GM12878 (cell line): Measurements from ENCODE around the gene PTS. TPM values are rescaled to one million over a fixed set of nuclear protein-coding genes. Genes with fewer than 3 reads are reported as not detected.

ENCODE experiments used
- ATAC-seq: fragments of 200-7000 bp; cut with Tn5 transposase; 3 replicates; pipeline ENCODE4 v1.9.1; 2020; ENCODE audit warnings: mild to moderate bottlenecking, moderate library complexity
- BruUV-seq: library from RNA; stranded (reverse); fragments of 400-500 nt; replicated peaks from 2 replicates; lab custom pipeline; 2021; lab: Mats Ljungman, UMichigan
- CTCF ChIA-PET: fragments of 300-600 bp; sonication (Branson Sonifier 250); formaldehyde crosslinking; extraction: SDS; loops from one replicate; lab custom pipeline; 2021; ENCODE audit warnings: inconsistent platforms; lab: Yijun Ruan, JAX
- POLR2A ChIA-PET: fragments of 350-600 bp; formaldehyde crosslinking; extraction: SDS; loops from one replicate; lab custom pipeline; 2021; ENCODE audit warnings: inconsistent platforms; lab: Charles Lee
- RAD21 ChIA-PET: fragments of 300-600 bp; sonication (Branson Sonifier 250); formaldehyde crosslinking; loops from one replicate; lab custom pipeline; 2023; ENCODE audit warnings: antibody characterized with exemption; ENCODE audit not compliant: unreplicated experiment; lab: Charles Lee
- SMC1A ChIA-PET: fragments of 300-600 bp; sonication (Branson Sonifier 250); formaldehyde crosslinking; loops from one replicate; lab custom pipeline; 2023; ENCODE audit not compliant: unreplicated experiment, uncharacterized antibody; lab: Charles Lee
- DNase-seq: peaks from one replicate; pipeline ENCODE4 v3.0.0-alpha.2; 2011; ENCODE audit warnings: low read depth, low spot score
- FAIRE-seq: peaks from 3 replicates; lab custom pipeline; 2011; peaks lifted over from hg19 to GRCh38; lab: Jason Lieb, UNC
- H2AFZ ChIP-seq: 2 replicates; pipeline ENCODE4 v1.6.0; 2011; ENCODE audit warnings: low read depth, low read length, control low read depth; ENCODE audit not compliant: control insufficient read depth
- H3K27ac ChIP-seq: 2 replicates; pipeline ENCODE4 v1.5.1; 2011; ENCODE audit warnings: control low read depth; ENCODE audit not compliant: control insufficient read depth, insufficient read depth
- H3K27me3 ChIP-seq, 2 experiments: replicated peaks in 1 of 2; 2 replicates each; pipeline versions ENCODE4 v1.6.0 to v1.6.1; 2011; ENCODE audit warnings: low read length in 1 of 2; ENCODE audit not compliant: control insufficient read depth in 2 of 2, insufficient read depth in 2 of 2
- H3K36me3 ChIP-seq, 2 experiments: 2 replicates each; pipeline ENCODE4 v1.5.1; 2011; ENCODE audit warnings: low read length in 1 of 2; ENCODE audit not compliant: control insufficient read depth in 2 of 2, insufficient read depth in 2 of 2
- H3K4me1 ChIP-seq: 2 replicates; pipeline ENCODE4 v1.6.1; 2011; ENCODE audit warnings: mild to moderate bottlenecking, low read length, moderate library complexity, mixed read lengths; ENCODE audit not compliant: control insufficient read depth, insufficient read depth
- H3K4me2 ChIP-seq: 2 replicates; pipeline ENCODE4 v1.6.0; 2011; ENCODE audit warnings: control low read depth; ENCODE audit not compliant: control insufficient read depth, insufficient read depth
- H3K4me3 ChIP-seq: fragments of 200-600 bp; sonication (generic); 2 replicates; pipeline ENCODE4 v1.5.1; 2016
- H3K79me2 ChIP-seq: 2 replicates; pipeline ENCODE4 v1.6.0; 2011; ENCODE audit warnings: low read length; ENCODE audit not compliant: control insufficient read depth, insufficient read depth
- H3K9ac ChIP-seq: 2 replicates; pipeline ENCODE4 v1.8.0; 2011; ENCODE audit warnings: low read length, control low read depth, mixed read lengths; ENCODE audit not compliant: control insufficient read depth, insufficient read depth
- H3K9me3 ChIP-seq: replicated peaks from 3 replicates; pipeline ENCODE4 v1.5.1; 2011; ENCODE audit warnings: mild to moderate bottlenecking, low read length; ENCODE audit not compliant: control insufficient read depth, insufficient read depth
- H4K20me1 ChIP-seq: 2 replicates; pipeline ENCODE4 v1.6.0; 2011; ENCODE audit not compliant: control insufficient read depth, insufficient read depth
- BHLHE40 ChIP-seq, 2 experiments: fragments of 450-650 bp in 1 of 2; IDR thresholded peaks; 2 replicates each; pipeline ENCODE4 v1.6.1; 2011 to 2017; ENCODE audit warnings: low read depth in 2 of 2, borderline replicate concordance in 1 of 2, improper control_type of control experiment in 1 of 2, low read length in 1 of 2, mild to moderate bottlenecking in 1 of 2
- CHD1 ChIP-seq: IDR thresholded peaks from 2 replicates; pipeline ENCODE4 v1.6.1; 2012; ENCODE audit warnings: low read depth, low read length, improper control_type of control experiment
- CHD2 ChIP-seq: IDR thresholded peaks from 2 replicates; pipeline ENCODE4 v1.6.1; 2011; ENCODE audit warnings: low read depth, low read length, improper control_type of control experiment, borderline replicate concordance
- E4F1 ChIP-seq: fragments of 450-650 bp; IDR thresholded peaks from 2 replicates; pipeline ENCODE4 v1.6.1; 2018; ENCODE audit warnings: borderline replicate concordance, mild to moderate bottlenecking; ENCODE audit not compliant: partially characterized antibody
- EZH2 ChIP-seq: IDR thresholded peaks from 2 replicates; pipeline ENCODE4 v1.6.1; 2012; ENCODE audit warnings: low read depth, mild to moderate bottlenecking, control low read depth, inconsistent platforms, low read length, borderline replicate concordance; ENCODE audit not compliant: control insufficient read depth
- MAX ChIP-seq: IDR thresholded peaks from 2 replicates; pipeline ENCODE4 v1.6.1; 2012; ENCODE audit warnings: low read depth, low read length, improper control_type of control experiment
- NFYA ChIP-seq: IDR thresholded peaks from 2 replicates; pipeline ENCODE4 v1.6.1; 2011; ENCODE audit warnings: low read depth, mild to moderate bottlenecking, low read length, improper control_type of control experiment, borderline replicate concordance
- PBX3 ChIP-seq: IDR thresholded peaks from 2 replicates; pipeline ENCODE4 v1.6.1; 2011; ENCODE audit warnings: mild to moderate bottlenecking, low read depth, low read length, moderate library complexity; ENCODE audit not compliant: insufficient replicate concordance
- SIN3A ChIP-seq: IDR thresholded peaks from 2 replicates; pipeline ENCODE4 v1.6.1; 2012; ENCODE audit warnings: low read depth, low read length, improper control_type of control experiment
- TARDBP ChIP-seq: IDR thresholded peaks from 2 replicates; pipeline ENCODE4 v1.6.1; 2016; ENCODE audit warnings: borderline replicate concordance
- YBX1 ChIP-seq: fragments of 450-650 bp; IDR thresholded peaks from 2 replicates; pipeline ENCODE4 v1.6.1; 2016; ENCODE audit warnings: antibody characterized with exemption
- WGBS: methylation state at CpG from one replicate; pipeline ENCODE4 v1.1.6; 2016; ENCODE audit warnings: low lambda C conversion rate; ENCODE audit not compliant: insufficient replicate concordance, insufficient coverage; ENCODE audit errors: missing lambda C conversion rate; 5-methylcytosine and 5-hydroxymethylcytosine counted together
- in situ Hi-C: fragments of 300-500 bp; cut with MboI; formaldehyde crosslinking; loops from 9 replicates; pipeline ENCODE4 v1.14.3; 2018; ENCODE audit warnings: mixed read lengths
- intact Hi-C: fragments of 100-400 bp; cut with micrococcal nuclease; formaldehyde crosslinking; loops from one replicate; pipeline ENCODE4 v1.14.2; 2022; ENCODE audit not compliant: unreplicated experiment
- polyA plus RNA-seq, 11 experiments: library from polyadenylated mRNA; depleted of rRNA in 4 of 11; unstranded in 6 of 11; stranded (reverse) in 5 of 11; fragments of >200 nt; fragmentation: Nextera tagmentation in 4 of 11; fragmentation: Illumina TruSeq in 1 of 11; extraction: Ambion mirVana in 4 of 11; extraction: Trizol in 1 of 11; gene quantifications; 1 replicate in 1 of 11; 2 replicates in 10 of 11; pipeline versions ENCODE4 v1.2.1 to v1.2.3, GENCODE V29; 2011 to 2016; ENCODE audit warnings: inconsistent platforms in 2 of 11, missing spikeins in 2 of 11, low read depth in 1 of 11
- total RNA-seq, 4 experiments: library from RNA; depleted of rRNA in 3 of 4; stranded (reverse); fragments of >200 nt in 3 of 4; fragmentation: Illumina TruSeq in 1 of 4; extraction: Trizol in 1 of 4; gene quantifications; 2 replicates each; pipeline versions ENCODE4 v1.2.1 to v1.2.3, GENCODE V29; 2013 to 2021

The PTS gene
- total and polyA plus RNA-seq, 10 of the 15 experiments (the other 5 are each of a cell fraction or from before 2014, with no cell fraction given) = 11.7 to 47.6 (median 15.5) TPM

- intact Hi-C loops (no loop called here), in situ Hi-C loops (no loop called here)
- CTCF ChIA-PET = interaction anchor here (1.6 kb wide), 1 partner anchor 33 kb away, joined by 3 read pairs; no protein-coding TSS in a partner anchor
- no peak for ATAC-seq
- BruUV-seq = no TSS peak
- Histone ChIP-seq H3K36me3 (no peaks in the 10 kb centered on the region), H4K20me1 (no peaks in the 10 kb centered on the region), H3K9ac (no peak overlapping the region), H3K4me3 (no peak overlapping the region), H3K79me2 (no peaks in the 10 kb centered on the region), H3K27me3 (no peaks in the 10 kb centered on the region), H3K4me1 (no peaks in the 10 kb centered on the region), H3K9me3 (no peaks in the 10 kb centered on the region), H3K27ac (no peak overlapping the region), H3K4me2 (no peak overlapping the region), H2AFZ (no peak overlapping the region)
- TF ChIP-seq PBX3 (no peak), MAX (no peak), E4F1 (no peak), CHD2 (no peak), NFYA (no peak), TARDBP (no peak), SIN3A (no peak), BHLHE40 (IDR thresholded peaks at IDR 0.05; ENCODE audit: borderline replicate concordance in 1 of 2, low read depth in 2 of 2, low read length in 1 of 2) (no peak), YBX1 (no peak), EZH2 (no peak), CHD1 (no peak)
- SMC1A ChIA-PET = no interaction called here
- POLR2A ChIA-PET = no interaction called here
- no peak for DNase-seq
- 70% methylated on average over 4 of the region's 4 CpGs for WGBS
- RAD21 ChIA-PET = no interaction called here
- no peak for FAIRE-seq
Observed at GRCh38 chr11:112247201-112247600, 21.0 kb downstream of the PTS start.
